Camera-type eye (tissue), 1 donor: ENCODE results near the gene NUBPL. TPM values are rescaled to one million over a fixed set of nuclear protein-coding genes. Genes with fewer than 3 reads are reported as not detected.

Experiments used
- total RNA-seq: library from RNA; depleted of rRNA; stranded (reverse); fragments of >200 nt; gene quantifications from one replicate; pipeline ENCODE4 v1.2.3, GENCODE V29; 2014

The NUBPL gene, protein sequence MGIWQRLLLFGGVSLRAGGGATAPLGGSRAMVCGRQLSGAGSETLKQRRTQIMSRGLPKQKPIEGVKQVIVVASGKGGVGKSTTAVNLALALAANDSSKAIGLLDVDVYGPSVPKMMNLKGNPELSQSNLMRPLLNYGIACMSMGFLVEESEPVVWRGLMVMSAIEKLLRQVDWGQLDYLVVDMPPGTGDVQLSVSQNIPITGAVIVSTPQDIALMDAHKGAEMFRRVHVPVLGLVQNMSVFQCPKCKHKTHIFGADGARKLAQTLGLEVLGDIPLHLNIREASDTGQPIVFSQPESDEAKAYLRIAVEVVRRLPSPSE
- total RNA-seq: 33.0 TPM

GRCh38 chr14:31561155-31561846, at the start of gene NUBPL:
TSS of gene NUBPL (plus strand) at chr14:31561404. CDS start at chr14:31561440, 36 bp downstream.

Other genes with a start within 250 kb of the NUBPL start
- gene HEATR5A, start 140.9 kb upstream of the NUBPL start, total RNA-seq: 47.5 TPM
- 46.0 TPM for gene DTD2, start 103.9 kb upstream of the NUBPL start, total RNA-seq
- not detected for gene GPR33, start 73.4 kb upstream of the NUBPL start, total RNA-seq